Measurements from ENCODE around the gene SHC3. TPM values are rescaled to one million over a fixed set of nuclear protein-coding genes. Genes with fewer than 3 reads are reported as not detected.
A peak's percentile ranks its signal among the peaks of the same experiment; 100 is the strongest.

Gene SHC3
- total RNA-seq, 1 experiment from 2014 or later: 0.66 TPM

- H4K20me1 ChIP-seq (ENCODE audit: low read length): no peaks in the 10 kb centered on the region
- ChIA-PET CTCF (no interaction called here), POLR2A (ENCODE audit: unreplicated experiment) (no interaction called here)
- DNase-seq: no peak
- no peaks in the 10 kb centered on the region for H3K4me1 ChIP-seq (ENCODE audit: insufficient read depth, low read length)
- ATAC-seq: no peak
- H3K4me2 ChIP-seq (ENCODE audit: low read length): no peak overlapping the region
- no peak overlapping the region for H3K4me3 ChIP-seq (ENCODE audit: low read length)
- TF ChIP-seq EZH2 (IDR thresholded peaks at IDR 0.05; ENCODE audit: low read length, unreplicated experiment) (no peak), EZH2phosphoT487 (IDR thresholded peaks at IDR 0.05; ENCODE audit: borderline replicate concordance, low read length) (no peak), CTCF (conservative IDR thresholded peaks at IDR 0.05; ENCODE audit: low read depth, low read length) (no peak)
- no peak overlapping the region for H3K9ac ChIP-seq (ENCODE audit: low read length)
- no peaks in the 10 kb centered on the region for H3K9me3 ChIP-seq (ENCODE audit: low read length)
- no peaks in the 10 kb centered on the region for H3K79me2 ChIP-seq (ENCODE audit: low read length)
- no peaks in the 10 kb centered on the region for H3K36me3 ChIP-seq (ENCODE audit: low read depth, low read length)
- intact Hi-C loops (cut with micrococcal nuclease): no loop called here
- no peak overlapping the region for H3K27ac ChIP-seq (ENCODE audit: low read length)
- H2AFZ ChIP-seq (ENCODE audit: low read length): no peak overlapping the region
- H3K9me2 ChIP-seq (replicated peaks; ENCODE audit: low read length): no peaks in the 10 kb centered on the region
- BruUV-seq (replicated peaks): no TSS peak
- no peaks in the 10 kb centered on the region for H3F3A ChIP-seq (ENCODE audit: low read length, unreplicated experiment)
- H3K27me3 ChIP-seq (ENCODE audit: low read length): no peaks in the 10 kb centered on the region
Observed at GRCh38 chr9:89207026-89207425, 28.4 kb upstream of the SHC3 start.

- ATAC-seq: no peak
- no peak for DNase-seq
- TF ChIP-seq CTCF (conservative IDR thresholded peaks at IDR 0.05; ENCODE audit: low read depth, low read length): no peak
- no peak for TF ChIP-seq EZH2 (IDR thresholded peaks at IDR 0.05; ENCODE audit: low read length, unreplicated experiment)
- TF ChIP-seq EZH2phosphoT487 (IDR thresholded peaks at IDR 0.05; ENCODE audit: borderline replicate concordance, low read length): no peak
- Histone ChIP-seq H3K79me2 (ENCODE audit: low read length) (no peaks in the 10 kb centered on the region), H3K9me2 (replicated peaks; ENCODE audit: low read length) (no peaks in the 10 kb centered on the region), H3K27me3 (ENCODE audit: low read length) (no peaks in the 10 kb centered on the region), H3K27ac (ENCODE audit: low read length) (no peak overlapping the region), H3K4me1 (ENCODE audit: insufficient read depth, low read length) (no peaks in the 10 kb centered on the region), H2AFZ (ENCODE audit: low read length) (no peak overlapping the region), H3K9ac (ENCODE audit: low read length) (no peak overlapping the region), H3K36me3 (ENCODE audit: low read depth, low read length) (no peaks in the 10 kb centered on the region), H3F3A (ENCODE audit: low read length, unreplicated experiment) (no peaks in the 10 kb centered on the region), H3K9me3 (ENCODE audit: low read length) (no peaks in the 10 kb centered on the region), H3K4me3 (ENCODE audit: low read length) (no peak overlapping the region), H3K4me2 (ENCODE audit: low read length) (no peak overlapping the region), H4K20me1 (ENCODE audit: low read length) (no peaks in the 10 kb centered on the region)
- ChIA-PET POLR2A (ENCODE audit: unreplicated experiment) (no interaction called here), CTCF (no interaction called here)
- BruUV-seq (replicated peaks): no TSS peak
- intact Hi-C loops (cut with micrococcal nuclease): no loop called here
Observed at GRCh38 chr9:89204801-89205200, 26.2 kb upstream of the SHC3 start.

GRCh38 chr9:89195131-89195797 lies 16.6 kb upstream of the SHC3 start:
- BruUV-seq (replicated peaks): no TSS peak
- H3K4me1 ChIP-seq (ENCODE audit: insufficient read depth, low read length): peaks cover 15% of the 10 kb centered on the region
- H3K36me3 ChIP-seq (ENCODE audit: low read depth, low read length): no peaks in the 10 kb centered on the region
- CTCF ChIA-PET: no interaction called here
- no peaks in the 10 kb centered on the region for H3F3A ChIP-seq (ENCODE audit: low read length, unreplicated experiment)
- peak overlapping the region; percentile 47 for H3K27ac ChIP-seq (ENCODE audit: low read length)
- no peaks in the 10 kb centered on the region for H3K9me2 ChIP-seq (replicated peaks; ENCODE audit: low read length)
- intact Hi-C loops (cut with micrococcal nuclease): no loop called here
- POLR2A ChIA-PET (ENCODE audit: unreplicated experiment): no interaction called here
- H3K9ac ChIP-seq (ENCODE audit: low read length): no peak overlapping the region
- ATAC-seq (peak; percentile 89), DNase-seq (peak; percentile 53)
- no peak overlapping the region for H2AFZ ChIP-seq (ENCODE audit: low read length)
- H3K27me3 ChIP-seq (ENCODE audit: low read length): no peaks in the 10 kb centered on the region
- TF ChIP-seq EZH2 (IDR thresholded peaks at IDR 0.05; ENCODE audit: low read length, unreplicated experiment): no peak
- TF ChIP-seq EZH2phosphoT487 (IDR thresholded peaks at IDR 0.05; ENCODE audit: borderline replicate concordance, low read length): no peak
- TF ChIP-seq CTCF (conservative IDR thresholded peaks at IDR 0.05; ENCODE audit: low read depth, low read length): no peak
- H3K79me2 ChIP-seq (ENCODE audit: low read length): no peaks in the 10 kb centered on the region
- no peak overlapping the region for H3K4me3 ChIP-seq (ENCODE audit: low read length)
- no peaks in the 10 kb centered on the region for H3K9me3 ChIP-seq (ENCODE audit: low read length)
- H3K4me2 ChIP-seq (ENCODE audit: low read length): peak overlapping the region; percentile 40; the same call in 1 of the 2 replicates
- no peaks in the 10 kb centered on the region for H4K20me1 ChIP-seq (ENCODE audit: low read length)
